PFSK-1 (cell line): Measurements from ENCODE around the gene CCDC33.

Experiments
- POLR2AphosphoS5 ChIP-seq: IDR thresholded peaks from 2 replicates; pipeline ENCODE4 v1.6.1; 2012; ENCODE audit warnings: low read depth, mild to moderate bottlenecking, control low read depth, low read length, moderate library complexity
- REST ChIP-seq, 2 experiments: IDR thresholded peaks; 2 replicates each; pipeline versions ENCODE4 v1.6.1 to v1.8.0; 2011 to 2012; ENCODE audit warnings: low read depth in 2 of 2, low read length in 2 of 2, control low read depth in 1 of 2, inconsistent platforms in 1 of 2, mild to moderate bottlenecking in 1 of 2, moderate library complexity in 1 of 2; ENCODE audit not compliant: insufficient read depth in 1 of 2

GRCh38 chr15:74295800-74296199 lies 59.7 kb downstream of the CCDC33 start:
- no peak for TF ChIP-seq REST (IDR thresholded peaks at IDR 0.05; ENCODE audit: insufficient read depth in 1 of 2, low read depth in 2 of 2, low read length in 2 of 2)
- no peak for TF ChIP-seq POLR2AphosphoS5
